H1 (cell line): ENCODE data around the gene TRIML2. TPM values are rescaled to one million over a fixed set of nuclear protein-coding genes. Genes with fewer than 3 reads are reported as not detected.

Experiments used
- CTCF ChIA-PET: fragments of 300-600 bp; sonication (Branson Sonifier 250); formaldehyde crosslinking; loops from one replicate; lab custom pipeline; 2021; ENCODE audit not compliant: partially characterized antibody; lab: Charles Lee
- POLR2A ChIA-PET: fragments of 300-600 bp; sonication (Branson Sonifier 250); formaldehyde crosslinking; loops from one replicate; lab custom pipeline; 2021; ENCODE audit warnings: inconsistent platforms; ENCODE audit not compliant: partially characterized antibody; lab: Charles Lee
- DNase-seq, 2 experiments: peaks; one replicate each; pipeline versions ENCODE4 v3.0.0 to v3.0.0-alpha.2; 2010 to 2022; ENCODE audit warnings: low spot score in 2 of 2, low read depth in 1 of 2, mixed read lengths in 1 of 2
- FAIRE-seq: peaks from 2 replicates; lab custom pipeline; 2011; peaks lifted over from hg19 to GRCh38; lab: Jason Lieb, UNC
- H2AFZ ChIP-seq: 2 replicates; pipeline ENCODE4 v1.8.1; 2012; ENCODE audit warnings: low read length, inconsistent platforms
- H2AK5ac ChIP-seq: 2 replicates; pipeline ENCODE4 v1.6.1; 2013; ENCODE audit warnings: low read depth, low read length
- H2BK120ac ChIP-seq: replicated peaks from 2 replicates; pipeline ENCODE3; 2013; ENCODE audit warnings: low read depth, low read length, inconsistent platforms
- H2BK12ac ChIP-seq: 2 replicates; pipeline ENCODE4 v1.6.1; 2013; ENCODE audit warnings: low read depth, low read length
- H2BK15ac ChIP-seq: 2 replicates; pipeline ENCODE4 v1.6.1; 2013; ENCODE audit warnings: low read length
- H2BK20ac ChIP-seq: 2 replicates; pipeline ENCODE4 v1.6.1; 2013; ENCODE audit warnings: low read length
- H2BK5ac ChIP-seq: 2 replicates; pipeline ENCODE4 v1.6.1; 2013; ENCODE audit warnings: low read depth, low read length
- H3K14ac ChIP-seq: 2 replicates; pipeline ENCODE4 v1.6.1; 2013; ENCODE audit warnings: inconsistent platforms; ENCODE audit not compliant: insufficient read length
- H3K18ac ChIP-seq: 2 replicates; pipeline ENCODE4 v1.6.1; 2013; ENCODE audit warnings: low read length; ENCODE audit errors: extremely low read depth
- H3K23ac ChIP-seq: 2 replicates; pipeline ENCODE4 v1.6.1; 2013; ENCODE audit warnings: inconsistent platforms; ENCODE audit not compliant: insufficient read length
- H3K23me2 ChIP-seq: 2 replicates; pipeline ENCODE4 v1.6.1; 2013; ENCODE audit warnings: low read depth, low read length
- H3K27ac ChIP-seq: 2 replicates; pipeline ENCODE4 v1.6.1; 2011; ENCODE audit warnings: low read depth, low read length, inconsistent platforms
- H3K27me3 ChIP-seq, 4 experiments: replicated peaks in 1 of 4; 1 replicate in 1 of 4; 2 replicates in 3 of 4; pipeline versions ENCODE4 v1.6.1 to v1.8.1; 2011 to 2013; ENCODE audit warnings: low read length in 3 of 4, mild to moderate bottlenecking in 3 of 4, inconsistent platforms in 2 of 4, mixed read lengths in 2 of 4, moderate library complexity in 1 of 4; ENCODE audit not compliant: control insufficient read depth in 3 of 4, insufficient read depth in 3 of 4; ENCODE audit errors: extremely low read depth in 1 of 4
- H3K36me3 ChIP-seq, 4 experiments: 2 replicates each; pipeline versions ENCODE4 v1.6.1 to v1.8.1; 2011 to 2013; ENCODE audit warnings: mild to moderate bottlenecking in 4 of 4, low read length in 3 of 4, moderate library complexity in 2 of 4, control low read depth in 1 of 4, inconsistent platforms in 1 of 4; ENCODE audit not compliant: insufficient read depth in 4 of 4, control insufficient read depth in 2 of 4
- H3K4ac ChIP-seq: replicated peaks from 2 replicates; pipeline ENCODE3; 2013; ENCODE audit warnings: low read length, low read depth, mixed read lengths, inconsistent platforms; ENCODE audit not compliant: insufficient read length
- H3K4me1 ChIP-seq, 4 experiments: replicated peaks in 1 of 4; 1 replicate in 1 of 4; 2 replicates in 3 of 4; pipeline versions ENCODE4 v1.6.1 to v1.8.1; 2011 to 2013; ENCODE audit warnings: low read length in 3 of 4, inconsistent platforms in 2 of 4, mixed read lengths in 1 of 4; ENCODE audit not compliant: insufficient read depth in 4 of 4, control insufficient read depth in 3 of 4
- H3K4me2 ChIP-seq, 2 experiments: 2 replicates each; pipeline versions ENCODE4 v1.6.1 to v1.8.1; 2011 to 2013; ENCODE audit warnings: low read depth in 2 of 2, low read length in 2 of 2, control low read depth in 1 of 2, inconsistent platforms in 1 of 2, mild to moderate bottlenecking in 1 of 2; ENCODE audit not compliant: insufficient read depth in 1 of 2
- H3K4me3 ChIP-seq, 4 experiments: fragments of 200-600, 300-600 bp in 1 of 4; sonication (generic), shearing (Covaris generic), sonication (Bioruptor Twin) in 1 of 4; 2 replicates each; pipeline versions ENCODE4 v1.5.1 to v1.8.1; 2011 to 2016; ENCODE audit warnings: low read length in 4 of 4, low read depth in 3 of 4, control low read depth in 2 of 4, inconsistent platforms in 2 of 4, mild to moderate bottlenecking in 2 of 4, mixed read lengths in 1 of 4, moderate library complexity in 1 of 4; ENCODE audit not compliant: insufficient read depth in 2 of 4; ENCODE audit errors: extremely low read depth in 1 of 4
- H3K56ac ChIP-seq: replicated peaks from 2 replicates; pipeline ENCODE3; 2013; ENCODE audit warnings: low read depth, mild to moderate bottlenecking, mixed read lengths, low read length, inconsistent platforms; ENCODE audit not compliant: insufficient read length
- H3K79me1 ChIP-seq: 2 replicates; pipeline ENCODE4 v1.6.1; 2013; ENCODE audit warnings: low read depth, low read length, control low read depth
- H3K79me2 ChIP-seq, 2 experiments: 2 replicates each; pipeline versions ENCODE4 v1.6.1 to v1.8.1; 2012 to 2013; ENCODE audit warnings: low read length in 2 of 2, mild to moderate bottlenecking in 2 of 2, inconsistent platforms in 1 of 2; ENCODE audit not compliant: insufficient read depth in 2 of 2, control insufficient read depth in 1 of 2
- H3K9ac ChIP-seq, 4 experiments: replicated peaks in 1 of 4; 1 replicate in 1 of 4; 2 replicates in 3 of 4; pipeline versions ENCODE4 v1.6.1 to v1.8.1; 2011 to 2013; ENCODE audit warnings: low read depth in 3 of 4, low read length in 3 of 4, control low read depth in 2 of 4, mild to moderate bottlenecking in 2 of 4, moderate library complexity in 2 of 4, inconsistent platforms in 1 of 4; ENCODE audit errors: extremely low read depth in 1 of 4
- H3K9me3 ChIP-seq, 2 experiments: 2 replicates each; pipeline versions ENCODE4 v1.6.1 to v1.8.1; 2012 to 2013; ENCODE audit warnings: mild to moderate bottlenecking in 2 of 2, moderate library complexity in 2 of 2, control low read depth in 1 of 2, inconsistent platforms in 1 of 2, low read depth in 1 of 2, low read length in 1 of 2, mixed read lengths in 1 of 2; ENCODE audit not compliant: insufficient read depth in 2 of 2
- H4K20me1 ChIP-seq, 2 experiments: replicated peaks in 1 of 2; 2 replicates each; pipeline versions ENCODE3 to v1.8.1; 2011 to 2013; ENCODE audit warnings: inconsistent platforms in 2 of 2, low read length in 2 of 2, mild to moderate bottlenecking in 1 of 2; ENCODE audit not compliant: insufficient read depth in 2 of 2, control insufficient read depth in 1 of 2
- H4K5ac ChIP-seq: 2 replicates; pipeline ENCODE4 v1.6.1; 2013; ENCODE audit warnings: low read length, low read depth, mixed read lengths, inconsistent platforms; ENCODE audit not compliant: insufficient read length
- H4K8ac ChIP-seq: 2 replicates; pipeline ENCODE4 v1.8.0; 2013; ENCODE audit warnings: mild to moderate bottlenecking, moderate library complexity, low read length, inconsistent platforms; ENCODE audit not compliant: insufficient read depth; ENCODE audit errors: extremely low read depth
- H4K91ac ChIP-seq: replicated peaks from 2 replicates; pipeline ENCODE3; 2013; ENCODE audit warnings: low read length, mixed read lengths, inconsistent platforms; ENCODE audit not compliant: insufficient read length
- HDAC6 ChIP-seq: IDR thresholded peaks from one replicate; pipeline ENCODE4 v1.7.1; 2012; ENCODE audit warnings: low read depth, mild to moderate bottlenecking, inconsistent platforms, low read length, moderate library complexity
- JUND ChIP-seq: IDR thresholded peaks from 2 replicates; pipeline ENCODE4 v1.6.1; 2011; ENCODE audit warnings: mild to moderate bottlenecking, improper control_type of control experiment, low read length
- POLR2A ChIP-seq, 2 experiments: IDR thresholded peaks; 1 replicate in 1 of 2; 2 replicates in 1 of 2; pipeline ENCODE4 v1.6.1; 2011; ENCODE audit warnings: low read depth in 2 of 2, low read length in 2 of 2, mild to moderate bottlenecking in 2 of 2; ENCODE audit errors: control extremely low read depth in 1 of 2
- WGBS, 2 experiments: shearing (Covaris generic) in 1 of 2; methylation state at CpG; one replicate each; pipeline versions ENCODE4 v1.1.6 to v1.1.7; 2013 to 2015; ENCODE audit warnings: low lambda C conversion rate in 2 of 2, mixed read lengths in 2 of 2, inconsistent platforms in 1 of 2, low coverage in 1 of 2, missing lambda C conversion rate in 1 of 2; ENCODE audit not compliant: insufficient replicate concordance in 2 of 2, insufficient coverage in 1 of 2, insufficient read length in 1 of 2; ENCODE audit errors: extremely low coverage in 1 of 2, missing lambda C conversion rate in 1 of 2; 5-methylcytosine and 5-hydroxymethylcytosine counted together
- polyA plus RNA-seq, 7 experiments: library from polyadenylated mRNA; depleted of rRNA in 3 of 7; stranded (reverse) in 5 of 7; unstranded in 2 of 7; fragments of >200 nt in 5 of 7; fragments of 200-250 nt in 2 of 7; gene quantifications; 1 replicate in 5 of 7; 2 replicates in 1 of 7; 4 replicates in 1 of 7; pipeline versions ENCODE4 v1.2.1 to v1.2.3, GENCODE V29; 2011 to 2013; ENCODE audit warnings: missing spikeins in 2 of 7, mixed read lengths in 2 of 7
- total RNA-seq: library from RNA; stranded (reverse); fragmentation: NEBNext Ultra II Directional; extraction: Animal tissue kit (Norgen Biotek cat#: 25700); gene quantifications from 2 replicates; pipeline ENCODE4 v1.2.1, GENCODE V29; 2021

Gene TRIML2
- total and polyA plus RNA-seq, 2 of the 8 experiments (the other 6 are each of a cell fraction or from before 2014, with no cell fraction given) = 28.1 to 59.2 TPM

GRCh38 chr4:188111955-188112354 lies 2.6 kb upstream of the TRIML2 start:
- no peak overlapping the region for H3K4me2 ChIP-seq
- H2AK5ac ChIP-seq = peak overlapping the region; percentile 82; the same call in 1 of the 2 replicates
- H3K14ac ChIP-seq = no peak overlapping the region
- peaks cover 0 to 11% (median 6%) of the 10 kb centered on the region in 4 experiments; a peak in 5 of 7 replicates for H3K4me1 ChIP-seq
- H2BK5ac ChIP-seq = peak overlapping the region; percentile 81; the same call in 1 of the 2 replicates
- peak overlapping the region; percentile 86; the same call in 1 of the 2 replicates for H2BK20ac ChIP-seq
- H2BK120ac ChIP-seq = no peak overlapping the region
- peak overlapping the region; percentile 75 for H4K91ac ChIP-seq
- no peaks in the 10 kb centered on the region for H3K79me2 ChIP-seq
- 0 out of 2 replicates have a peak overlapping the region, but pooled peaks have one; percentile 31 for H2AFZ ChIP-seq
- H3K9ac ChIP-seq = no peak overlapping the region
- H3K36me3 ChIP-seq = no peaks in the 10 kb centered on the region
- H4K5ac ChIP-seq = no peak overlapping the region
- no peaks in the 10 kb centered on the region for H4K20me1 ChIP-seq
- no peak overlapping the region; the same call in 1 of the 2 replicates for H3K18ac ChIP-seq
- WGBS, 2 experiments = 66% methylated on average over 5 of the region's 6 CpGs; no CpG with 5 or more reads in 1 of the 2 experiments
- no peak for DNase-seq
- ChIA-PET POLR2A (interaction anchor here (0.6 to 1.3 kb wide), 3 partner anchors 9 to 347 kb away, joined by 3 to 5 read pairs (median 3); no protein-coding TSS in a partner anchor), CTCF (no interaction called here)
- TF ChIP-seq POLR2A (IDR thresholded peaks at IDR 0.05; ENCODE audit: control extremely low read depth in 1 of 2, low read depth in 2 of 2, low read length in 2 of 2) (no peak), JUND (no peak), HDAC6 (no peak)
- no peak overlapping the region for H3K56ac ChIP-seq
- H3K27ac ChIP-seq = no peak overlapping the region
- H3K79me1 ChIP-seq = no peaks in the 10 kb centered on the region
- no peak overlapping the region for H3K4me3 ChIP-seq
- H3K4ac ChIP-seq = peak overlapping the region; percentile 27
- no peak overlapping the region for H3K23ac ChIP-seq
- H3K23me2 ChIP-seq = peaks cover 5% of the 10 kb centered on the region; the same call in 1 of the 2 replicates
- H3K9me3 ChIP-seq = no peaks in the 10 kb centered on the region
- no peak overlapping the region for H4K8ac ChIP-seq
- no peaks in the 10 kb centered on the region for H3K27me3 ChIP-seq
- peak overlapping the region; percentile 92; the same call in 1 of the 2 replicates for H2BK12ac ChIP-seq
- peak overlapping the region; percentile 88; the same call in 1 of the 2 replicates for H2BK15ac ChIP-seq
- no peak for FAIRE-seq
